Transverse colon (tissue), 1 donor: ENCODE measurements around the gene CDH11.

Source experiments
- EP300 ChIP-seq: sonication (generic); formaldehyde crosslinking; IDR thresholded peaks from one replicate; pipeline ENCODE4 v1.6.1; 2017; ENCODE audit warnings: antibody characterized with exemption, low read depth
- POLR2A ChIP-seq: fragments of 450-650 bp; IDR thresholded peaks from one replicate; pipeline ENCODE4 v1.6.1; 2016; ENCODE audit warnings: antibody characterized with exemption, mild to moderate bottlenecking, moderate library complexity

DNA sequence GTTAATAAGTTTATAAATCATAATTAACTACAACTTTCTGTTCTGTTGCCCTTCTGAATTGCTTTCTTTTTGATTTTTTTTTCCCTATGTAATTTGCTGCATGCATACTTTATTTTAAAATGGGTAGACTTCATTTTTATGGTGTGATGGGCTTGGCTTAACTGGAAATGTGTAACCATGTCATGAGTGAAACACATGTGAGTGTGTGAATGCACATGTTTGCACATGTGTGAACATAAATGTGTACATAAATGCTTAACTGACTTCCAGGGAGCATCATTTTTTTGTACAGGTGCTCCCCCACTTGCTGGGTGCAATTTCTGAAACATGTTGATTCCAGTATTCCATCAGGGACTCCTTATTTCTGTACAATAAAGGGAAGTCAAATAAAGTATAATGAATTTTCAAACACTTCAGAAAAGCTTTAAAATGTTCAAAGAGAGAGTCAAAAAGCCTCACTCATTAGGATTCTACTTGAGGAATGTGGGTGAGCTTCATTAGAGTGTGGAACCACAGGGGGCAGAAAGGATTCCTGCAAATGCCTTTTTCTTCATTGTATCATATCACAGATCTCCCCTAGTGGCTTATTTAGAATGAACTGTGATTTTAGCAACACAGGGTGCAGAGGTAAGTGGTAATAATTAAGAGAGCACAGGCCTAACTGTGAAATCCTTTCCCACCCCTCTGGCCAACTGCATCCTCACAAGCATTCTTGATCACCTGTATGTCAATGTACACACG lies 31.7 kb upstream of the CDH11 start:
- no peak for TF ChIP-seq POLR2A
- TF ChIP-seq EP300: no peak
